GM18511 (cell line): Measurements from ENCODE around the gene KRT31.
"Not testable (repeated sequence)": the region's sequence is repeated elsewhere in the genome, so short reads cannot be mapped to it uniquely, and the experiment has no call there.

ENCODE experiments used
- ATAC-seq: cut with Tn5 transposase; IDR thresholded peaks from one replicate; pipeline ENCODE4 v1.9.1; 2021; ENCODE audit warnings: mild to moderate bottlenecking, moderate library complexity; ENCODE audit not compliant: unreplicated experiment

The KRT31 gene

GRCh38 chr17:41392278-41392677, 5.1 kb downstream of the KRT31 start:
- no peak for ATAC-seq

GRCh38 chr17:41391535-41391934, 5.9 kb downstream of the KRT31 start:
- no peak for ATAC-seq

- ATAC-seq = no peak
Observed at GRCh38 chr17:41390411-41390938, 6.9 kb downstream of the KRT31 start.

- no peak for ATAC-seq
Observed at GRCh38 chr17:41387670-41388069, 9.7 kb downstream of the KRT31 start.

- no peak for ATAC-seq
Observed at GRCh38 chr17:41386227-41386626, 11.2 kb downstream of the KRT31 start.

GRCh38 chr17:41383690-41384089, 13.7 kb downstream of the KRT31 start:
- ATAC-seq = no peak

GRCh38 chr17:41382394-41382793, 15.0 kb downstream of the KRT31 start:
- no peak for ATAC-seq

- ATAC-seq = not testable (repeated sequence)
Observed at GRCh38 chr17:41381943-41382342, 15.5 kb downstream of the KRT31 start, which contains the start of gene KRT34. KRT34 (minus strand) TSS chr17:41382306; CDS start chr17:41382246, 60 bp downstream.

GRCh38 chr17:41380091-41380490, 17.3 kb downstream of the KRT31 start:
- ATAC-seq = not testable (repeated sequence)

- no peak for ATAC-seq
Observed at GRCh38 chr17:41377546-41377945, 19.9 kb downstream of the KRT31 start.

GRCh38 chr17:41369713-41370112, 27.7 kb downstream of the KRT31 start, which contains the start of gene KRT33B:
KRT33B (minus strand) TSS chr17:41369813; CDS start chr17:41369750, 63 bp downstream.
- no peak for ATAC-seq

- no peak for ATAC-seq
Observed at GRCh38 chr17:41369023-41369422, 28.4 kb downstream of the KRT31 start.

GRCh38 chr17:41367426-41368075, 29.9 kb downstream of the KRT31 start:
- no peak for ATAC-seq

GRCh38 chr17:41366070-41366469, 31.3 kb downstream of the KRT31 start:
- ATAC-seq = no peak

GRCh38 chr17:41363881-41364280, 33.5 kb downstream of the KRT31 start:
- no peak for ATAC-seq

GRCh38 chr17:41360296-41360995, 37.0 kb downstream of the KRT31 start:
- ATAC-seq = no peak

- ATAC-seq = no peak
Observed at GRCh38 chr17:41354536-41354935, 42.9 kb downstream of the KRT31 start.

GRCh38 chr17:41352597-41353366, 44.6 kb downstream of the KRT31 start:
- no peak for ATAC-seq

GRCh38 chr17:41351177-41351576, 46.2 kb downstream of the KRT31 start:
- no peak for ATAC-seq

- ATAC-seq = not testable (repeated sequence)
Observed at GRCh38 chr17:41350381-41350878, 47.0 kb downstream of the KRT31 start, which contains the start of gene KRT33A. KRT33A (minus strand) TSS chr17:41350828; CDS start chr17:41350767, 61 bp downstream.
